ENCODE measurements around the gene RREB1. TPM values are rescaled to one million over a fixed set of nuclear protein-coding genes. Genes with fewer than 3 reads are reported as not detected.

Gene RREB1
- total and polyA plus RNA-seq, 2 donors (not counting 3 experiments of a cell fraction or from before 2014, with no cell fraction given) = 3.7 to 33.0 TPM

DNA sequence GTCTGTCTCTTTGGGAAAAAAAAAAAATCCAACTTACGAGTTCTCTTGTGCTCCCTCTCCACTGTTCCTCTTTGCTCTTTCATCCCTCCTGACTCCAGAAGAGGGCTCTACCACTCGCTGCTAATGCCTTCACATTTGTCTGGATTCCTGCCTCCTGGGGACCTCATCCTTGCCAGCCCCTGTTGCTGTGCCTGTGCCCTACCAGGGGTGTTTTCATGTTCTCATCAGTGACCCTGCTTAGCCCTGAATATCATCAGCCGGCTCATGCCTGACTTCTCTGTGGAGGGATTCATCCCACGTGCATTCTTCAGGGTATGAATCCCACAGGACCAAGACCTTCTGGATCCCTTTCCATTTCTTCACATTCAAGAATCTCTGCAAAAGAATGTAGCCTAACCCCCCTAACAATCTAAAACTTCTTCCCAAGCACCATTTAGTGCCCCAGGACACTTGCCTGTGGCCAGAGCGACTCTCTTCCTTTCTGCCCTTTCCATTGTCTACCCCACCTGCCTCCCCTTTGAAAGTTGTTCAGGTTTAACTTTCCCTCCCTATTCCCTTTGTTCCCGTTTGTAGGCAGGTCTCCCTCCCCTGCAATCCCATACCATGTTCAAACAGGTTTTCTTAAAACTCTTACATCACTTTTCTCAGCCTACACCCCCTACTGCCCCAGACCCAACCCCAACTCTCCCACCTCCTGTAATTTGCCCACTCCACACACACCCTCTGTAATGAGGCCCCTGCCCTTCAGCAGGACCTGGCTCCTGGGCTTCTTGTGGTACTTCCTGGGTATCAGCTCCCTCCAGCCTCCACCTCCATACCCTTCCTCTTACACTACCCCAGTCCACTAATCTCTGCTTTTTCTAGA is 50.2 kb downstream of the RREB1 start:
- Histone ChIP-seq H3K9me1 (replicated peaks; ENCODE audit: control insufficient read depth, extremely low read depth, insufficient read depth, low read length) (no peaks in the 10 kb centered on the region), H3K79me2 (ENCODE audit: control insufficient read depth, insufficient read depth, low read length) (peaks cover 87% of the 10 kb centered on the region), H3K36me3 (ENCODE audit: control insufficient read depth in 2 of 2, extremely low read depth in 1 of 2, insufficient read depth in 2 of 2, low read length in 2 of 2) (no peaks in the 10 kb centered on the region), H2AFZ (ENCODE audit: low read depth, low read length) (no peak overlapping the region), H3K9ac (replicated peaks; ENCODE audit: extremely low read depth, insufficient read depth, low read length) (no peak overlapping the region), H3K27ac (ENCODE audit: insufficient read depth, low read depth, low read length) (no peak overlapping the region), H3K9me3 (replicated peaks; ENCODE audit: control insufficient read depth, insufficient read depth, low read length) (no peaks in the 10 kb centered on the region), H4K20me1 (replicated peaks; ENCODE audit: control insufficient read depth, extremely low read depth, insufficient read depth, low read length) (peaks cover 15% of the 10 kb centered on the region), H3K4me3 (replicated peaks in 1 of 3; ENCODE audit: insufficient read depth in 1 of 3, low read depth in 1 of 3, low read length in 3 of 3) (no peak overlapping the region), H3K27me3 (ENCODE audit: control insufficient read depth in 2 of 2, insufficient read depth in 2 of 2, low read length in 2 of 2) (no peaks in the 10 kb centered on the region), H3K4me2 (ENCODE audit: insufficient read depth, low read length) (no peak overlapping the region), H3K4me1 (ENCODE audit: control insufficient read depth, extremely low read depth, insufficient read depth, low read length) (no peaks in the 10 kb centered on the region)
- TF ChIP-seq POLR2A (IDR thresholded peaks at IDR 0.05; ENCODE audit: low read depth, low read length) (no peak), GATA2 (IDR thresholded peaks at IDR 0.05; ENCODE audit: insufficient read depth, insufficient read length, low read depth, low read length) (no peak), MYC (IDR thresholded peaks at IDR 0.05; ENCODE audit: low read depth, low read length) (no peak), JUN (IDR thresholded peaks at IDR 0.05; ENCODE audit: borderline replicate concordance, insufficient read depth, insufficient read length, low read depth) (no peak), POLR2AphosphoS5 (IDR thresholded peaks at IDR 0.05; ENCODE audit: insufficient read depth, low read depth, low read length) (no peak), FOS (IDR thresholded peaks at IDR 0.05; ENCODE audit: borderline replicate concordance, insufficient read depth, low read length) (no peak), EZH2 (IDR thresholded peaks at IDR 0.05; ENCODE audit: borderline replicate concordance, low read depth, low read length, severe bottlenecking) (no peak)
- TF ChIP-seq, protein P1, sequence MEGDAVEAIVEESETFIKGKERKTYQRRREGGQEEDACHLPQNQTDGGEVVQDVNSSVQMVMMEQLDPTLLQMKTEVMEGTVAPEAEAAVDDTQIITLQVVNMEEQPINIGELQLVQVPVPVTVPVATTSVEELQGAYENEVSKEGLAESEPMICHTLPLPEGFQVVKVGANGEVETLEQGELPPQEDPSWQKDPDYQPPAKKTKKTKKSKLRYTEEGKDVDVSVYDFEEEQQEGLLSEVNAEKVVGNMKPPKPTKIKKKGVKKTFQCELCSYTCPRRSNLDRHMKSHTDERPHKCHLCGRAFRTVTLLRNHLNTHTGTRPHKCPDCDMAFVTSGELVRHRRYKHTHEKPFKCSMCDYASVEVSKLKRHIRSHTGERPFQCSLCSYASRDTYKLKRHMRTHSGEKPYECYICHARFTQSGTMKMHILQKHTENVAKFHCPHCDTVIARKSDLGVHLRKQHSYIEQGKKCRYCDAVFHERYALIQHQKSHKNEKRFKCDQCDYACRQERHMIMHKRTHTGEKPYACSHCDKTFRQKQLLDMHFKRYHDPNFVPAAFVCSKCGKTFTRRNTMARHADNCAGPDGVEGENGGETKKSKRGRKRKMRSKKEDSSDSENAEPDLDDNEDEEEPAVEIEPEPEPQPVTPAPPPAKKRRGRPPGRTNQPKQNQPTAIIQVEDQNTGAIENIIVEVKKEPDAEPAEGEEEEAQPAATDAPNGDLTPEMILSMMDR (IDR thresholded peaks at IDR 0.05; ENCODE audit: extremely low read depth in 1 of 2, insufficient read depth in 1 of 2, low read depth in 1 of 2, low read length in 2 of 2) = no peak
- TF ChIP-seq, protein P2, sequence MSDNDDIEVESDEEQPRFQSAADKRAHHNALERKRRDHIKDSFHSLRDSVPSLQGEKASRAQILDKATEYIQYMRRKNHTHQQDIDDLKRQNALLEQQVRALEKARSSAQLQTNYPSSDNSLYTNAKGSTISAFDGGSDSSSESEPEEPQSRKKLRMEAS (IDR thresholded peaks at IDR 0.05; ENCODE audit: insufficient read depth, insufficient read length) = no peak
- ChIA-PET POLR2A (no interaction called here), CTCF (no interaction called here)
- dilution Hi-C loops (cut with MboI; ENCODE audit: extremely low pct_ligation_motif_present, low sequenced_read_pairs) (no loop called here), intact Hi-C loops (cut with micrococcal nuclease) (no loop called here)
- no TSS peak for BruUV-seq (replicated peaks)
- no peak for FAIRE-seq
- DNase-seq (ENCODE audit: low read depth, low spot score) = no peak

Measured in endothelial cell of umbilical vein (primary cell).